Duodenal mucosa (tissue), 2 donors: ENCODE data around the gene ARHGAP8.

Experiments
- H3K27ac ChIP-seq: one replicate; pipeline ENCODE4 v1.7.0; 2013; ENCODE audit warnings: low read depth, low read length
- H3K27me3 ChIP-seq, 2 donors: one replicate each; pipeline ENCODE4 v1.7.0; 2013; ENCODE audit warnings: low read length in 2 of 2, control low read depth in 1 of 2; ENCODE audit not compliant: insufficient read depth in 2 of 2, control insufficient read depth in 1 of 2
- H3K36me3 ChIP-seq, 2 donors: one replicate each; pipeline ENCODE4 v1.7.0; 2013; ENCODE audit warnings: low read length in 2 of 2, control low read depth in 1 of 2; ENCODE audit not compliant: insufficient read depth in 2 of 2, control insufficient read depth in 1 of 2
- H3K4me1 ChIP-seq, 2 donors: one replicate each; pipeline ENCODE4 v1.7.0; 2013; ENCODE audit warnings: low read length in 2 of 2, control low read depth in 1 of 2; ENCODE audit not compliant: insufficient read depth in 2 of 2, control insufficient read depth in 1 of 2
- H3K4me3 ChIP-seq, 2 donors: one replicate each; pipeline ENCODE4 v1.7.0; 2013; ENCODE audit warnings: low read length in 2 of 2, low read depth in 1 of 2
- H3K9ac ChIP-seq, 2 donors: one replicate each; pipeline ENCODE4 v1.7.0; 2013; ENCODE audit warnings: low read length in 2 of 2, low read depth in 1 of 2
- H3K9me3 ChIP-seq, 2 donors: one replicate each; pipeline ENCODE4 v1.7.0; 2013; ENCODE audit warnings: low read length in 2 of 2, control low read depth in 1 of 2; ENCODE audit not compliant: control insufficient read depth in 1 of 2

Gene ARHGAP8

DNA sequence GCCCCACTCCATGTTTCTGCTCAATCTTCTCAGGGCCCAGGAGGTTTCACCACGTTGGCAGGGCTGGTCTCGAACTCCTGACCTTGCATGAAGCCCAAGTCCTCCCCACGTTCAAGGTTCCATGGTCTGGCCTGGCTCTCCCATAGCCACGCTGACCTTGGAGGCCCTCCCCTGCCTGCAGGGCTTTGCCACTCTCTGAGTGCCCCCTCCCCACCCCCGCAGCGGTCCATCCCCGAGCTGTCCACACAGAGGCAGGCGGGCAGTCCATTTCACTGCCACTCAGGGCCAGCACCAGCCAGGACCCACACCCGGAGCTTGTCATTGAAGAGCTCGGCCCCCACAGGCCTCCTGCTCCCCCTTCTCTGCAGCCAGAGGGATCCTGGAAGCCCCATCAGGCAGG lies 30.7 kb downstream of the ARHGAP8 start:
- H3K9me3 ChIP-seq = no peaks in the 10 kb centered on the region
- no peak overlapping the region for H3K9ac ChIP-seq
- H3K4me1 ChIP-seq = no peaks in the 10 kb centered on the region
- H3K36me3 ChIP-seq = no peaks in the 10 kb centered on the region
- H3K27ac ChIP-seq = no peak overlapping the region
- no peaks in the 10 kb centered on the region for H3K27me3 ChIP-seq
- H3K4me3 ChIP-seq = no peak overlapping the region

DNA sequence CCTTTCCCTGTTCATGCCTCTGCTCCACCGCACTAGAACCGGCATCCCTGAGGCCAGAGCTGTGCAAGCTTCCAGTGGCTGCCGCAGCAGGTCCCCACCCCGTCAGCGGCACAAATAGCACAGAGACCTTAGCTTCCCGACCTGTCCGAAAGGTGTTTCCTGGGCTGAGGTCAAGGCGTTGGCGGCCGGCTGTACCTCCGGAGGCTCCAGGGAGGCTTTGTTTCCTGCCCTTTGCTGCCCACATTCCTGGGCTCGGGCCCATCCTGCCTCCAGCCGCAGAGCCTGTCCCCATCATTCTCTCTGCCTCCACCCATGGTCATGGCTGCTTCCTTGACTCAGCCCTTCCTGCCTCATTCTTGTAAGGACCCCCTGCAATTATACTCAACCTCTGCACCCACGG lies 31.2 kb downstream of the ARHGAP8 start:
- Histone ChIP-seq H3K36me3 (no peaks in the 10 kb centered on the region), H3K27ac (no peak overlapping the region), H3K9me3 (no peaks in the 10 kb centered on the region), H3K27me3 (no peaks in the 10 kb centered on the region), H3K4me3 (no peak overlapping the region), H3K9ac (no peak overlapping the region), H3K4me1 (no peaks in the 10 kb centered on the region)

DNA sequence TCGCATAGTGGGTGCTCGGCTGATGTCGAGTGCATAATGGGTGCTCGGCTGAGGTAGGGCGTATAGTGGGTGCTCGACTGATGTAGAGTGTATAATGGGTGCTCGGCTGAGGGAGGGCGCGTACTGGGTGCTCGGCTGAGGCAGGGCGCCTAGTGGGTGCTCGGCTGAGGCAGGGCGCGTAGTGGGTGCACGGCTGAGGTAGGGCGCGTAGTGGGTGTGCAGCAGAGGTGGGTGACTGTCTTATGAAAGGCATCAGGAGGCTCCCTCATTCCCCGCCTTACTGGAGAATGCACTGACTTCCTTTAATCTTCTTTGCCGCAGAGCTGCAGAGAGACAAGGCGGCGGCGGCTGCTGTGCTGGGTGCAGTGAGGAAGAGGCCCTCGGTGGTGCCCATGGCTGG lies 33.8 kb downstream of the ARHGAP8 start:
- Histone ChIP-seq H3K36me3 (no peaks in the 10 kb centered on the region), H3K9me3 (no peaks in the 10 kb centered on the region), H3K27ac (no peak overlapping the region), H3K27me3 (no peaks in the 10 kb centered on the region), H3K4me1 (no peaks in the 10 kb centered on the region), H3K9ac (no peak overlapping the region), H3K4me3 (no peak overlapping the region)

GRCh38 chr22:44786610-44787009 lies 34.2 kb downstream of the ARHGAP8 start:
- H3K27me3 ChIP-seq = no peaks in the 10 kb centered on the region
- no peaks in the 10 kb centered on the region for H3K9me3 ChIP-seq
- H3K4me3 ChIP-seq = no peak overlapping the region
- H3K4me1 ChIP-seq = no peaks in the 10 kb centered on the region
- H3K36me3 ChIP-seq = no peaks in the 10 kb centered on the region
- no peak overlapping the region for H3K27ac ChIP-seq
- H3K9ac ChIP-seq = no peak overlapping the region

- no peaks in the 10 kb centered on the region for H3K27me3 ChIP-seq
- no peaks in the 10 kb centered on the region for H3K36me3 ChIP-seq
- H3K27ac ChIP-seq = no peak overlapping the region
- H3K4me1 ChIP-seq = no peaks in the 10 kb centered on the region
- H3K9me3 ChIP-seq = no peaks in the 10 kb centered on the region
- H3K9ac ChIP-seq = no peak overlapping the region
- H3K4me3 ChIP-seq = no peak overlapping the region
These were observed 35.5 kb downstream of the ARHGAP8 start for GRCh38 chr22:44787832-44788231.

DNA sequence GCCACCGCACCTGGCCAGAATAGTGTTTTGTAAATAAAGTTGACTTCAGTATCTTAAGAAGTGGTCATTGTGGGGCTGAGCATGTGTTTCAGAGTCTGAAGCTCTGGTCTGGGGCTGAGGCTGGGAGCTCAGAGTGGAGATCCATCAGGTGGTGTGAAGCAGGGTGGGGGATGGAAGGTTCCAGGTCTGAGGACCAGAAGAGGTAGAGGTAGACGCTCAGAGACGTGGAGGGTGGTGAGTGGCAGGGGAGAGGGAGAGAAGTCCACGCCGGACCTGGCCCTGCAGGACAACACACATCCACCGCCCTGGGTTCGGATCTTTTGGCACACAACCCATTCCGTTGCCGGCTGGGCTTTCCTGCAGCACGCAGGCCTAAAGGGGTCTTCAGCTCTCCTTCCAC lies 40.7 kb downstream of the ARHGAP8 start:
- H3K36me3 ChIP-seq = peaks cover 0 to 2% of the 10 kb centered on the region in 2 donors
- no peaks in the 10 kb centered on the region for H3K9me3 ChIP-seq
- H3K4me3 ChIP-seq = no peak overlapping the region
- H3K4me1 ChIP-seq = no peaks in the 10 kb centered on the region
- no peak overlapping the region for H3K27ac ChIP-seq
- H3K27me3 ChIP-seq = no peaks in the 10 kb centered on the region
- no peak overlapping the region for H3K9ac ChIP-seq

- Histone ChIP-seq H3K36me3 (peaks cover 0 to 2% of the 10 kb centered on the region in 2 donors), H3K4me3 (no peak overlapping the region)
These were observed 41.3 kb downstream of the ARHGAP8 start for GRCh38 chr22:44793506-44794172.

DNA sequence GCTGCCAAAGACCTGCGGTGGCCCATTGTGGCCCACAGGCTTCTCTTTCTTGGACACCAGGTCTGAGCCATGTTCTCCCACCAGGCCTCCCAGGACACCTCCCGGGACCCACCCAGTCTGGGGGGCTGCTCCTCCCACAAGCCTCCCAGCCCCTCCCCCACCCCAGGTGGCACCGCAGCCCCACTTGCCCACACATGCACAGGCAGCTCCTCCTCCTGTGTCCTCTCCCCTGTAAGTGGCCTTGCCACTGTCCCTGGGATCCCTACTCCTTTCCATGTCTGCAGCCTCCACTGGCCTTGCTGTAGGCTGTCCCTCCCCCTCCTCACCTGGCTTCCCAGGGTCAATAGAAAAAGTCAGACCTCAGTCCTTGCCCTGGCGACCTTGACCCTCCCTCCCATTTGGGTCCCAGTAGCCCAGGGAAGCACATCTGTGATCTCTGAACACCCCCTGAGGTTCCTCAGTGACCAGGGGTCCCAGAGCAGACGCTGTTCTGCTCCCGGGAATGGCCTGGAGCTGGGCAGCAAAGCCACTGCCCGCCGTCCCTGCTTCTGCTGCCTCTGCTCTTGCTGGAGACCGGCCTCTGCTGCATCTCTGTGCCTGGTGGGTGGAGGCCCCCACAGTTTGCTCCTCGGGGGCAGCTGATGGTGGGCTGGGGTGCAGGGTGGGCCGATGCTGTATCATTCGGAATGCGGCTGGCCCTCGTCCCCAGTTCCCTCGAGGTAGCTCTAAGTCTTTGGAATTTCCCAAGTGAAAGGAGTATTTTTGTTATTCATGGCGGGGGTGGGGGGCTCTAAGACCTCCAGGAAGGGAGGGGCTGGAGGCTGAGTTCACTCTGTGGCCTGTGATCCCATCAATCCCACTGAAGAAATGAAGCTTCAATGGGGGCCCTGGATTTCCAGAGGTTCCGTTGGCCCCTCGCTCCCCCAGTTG lies 43.6 kb downstream of the ARHGAP8 start:
- Histone ChIP-seq H3K4me3 (no peak overlapping the region), H3K27me3 (no peaks in the 10 kb centered on the region), H3K9me3 (no peaks in the 10 kb centered on the region), H3K36me3 (peaks cover 0 to 2% of the 10 kb centered on the region in 2 donors), H3K9ac (no peak overlapping the region), H3K4me1 (no peaks in the 10 kb centered on the region), H3K27ac (no peak overlapping the region)

More at GRCh38 chr22:44793506-44794172, 41.3 kb downstream of the ARHGAP8 start:
- no peak overlapping the region for H3K27ac ChIP-seq
- no peaks in the 10 kb centered on the region for H3K27me3 ChIP-seq
- H3K9me3 ChIP-seq = no peaks in the 10 kb centered on the region
- no peaks in the 10 kb centered on the region for H3K4me1 ChIP-seq
- H3K9ac ChIP-seq = no peak overlapping the region

DNA sequence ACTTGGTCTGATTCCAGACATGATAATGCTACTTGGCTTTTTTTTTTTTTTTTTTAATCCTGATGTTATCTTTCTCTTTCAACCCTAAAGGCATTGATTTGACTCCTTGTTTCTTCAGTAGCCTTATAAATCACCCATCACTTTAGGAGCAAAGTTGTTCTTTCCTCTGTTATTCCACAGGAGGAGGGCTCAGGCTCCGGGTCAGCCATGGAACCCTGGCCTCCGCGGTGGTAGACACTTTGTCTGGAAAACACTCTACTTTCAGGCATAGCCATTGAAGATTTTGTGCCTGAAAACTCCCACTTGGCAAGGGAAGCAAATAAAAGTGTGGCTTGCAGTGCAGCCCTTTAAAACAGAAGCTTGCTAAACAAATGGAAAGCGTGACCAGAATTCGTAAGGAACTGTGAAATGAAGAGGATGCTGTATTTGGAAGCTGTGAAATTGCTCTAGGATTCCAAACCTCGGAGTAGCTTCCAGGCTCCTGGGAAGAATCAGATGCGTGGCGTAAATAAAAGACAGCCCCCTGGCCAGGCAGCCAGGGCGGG lies 44.9 kb downstream of the ARHGAP8 start:
- Histone ChIP-seq H3K36me3 (peaks cover 0 to 2% of the 10 kb centered on the region in 2 donors), H3K9me3 (no peaks in the 10 kb centered on the region), H3K27me3 (no peaks in the 10 kb centered on the region), H3K9ac (no peak overlapping the region), H3K4me3 (no peak overlapping the region), H3K4me1 (no peaks in the 10 kb centered on the region), H3K27ac (no peak overlapping the region)
